Measurements from ENCODE around the gene SCYGR2. TPM values are rescaled to one million over a fixed set of nuclear protein-coding genes. Genes with fewer than 3 reads are reported as not detected.

The SCYGR2 gene
- total and polyA plus RNA-seq, 4 donors: not detected

GRCh38 chr2:227606476-227606875, 7.8 kb downstream of the SCYGR2 start:
- no peak for TF ChIP-seq ATF3 (IDR thresholded peaks at IDR 0.05)
- TF ChIP-seq HNF4A (conservative IDR thresholded peaks at IDR 0.05): peak in 1 of 2 donors; percentile 70
- no peak for TF ChIP-seq TAF1 (conservative IDR thresholded peaks at IDR 0.05)
- DNase-seq (ENCODE audit: low spot score): no peak
- Histone ChIP-seq H3K4me3 (ENCODE audit: low read depth in 1 of 3, low read length in 3 of 3) (no peak overlapping the region), H3K27me3 (ENCODE audit: control insufficient read depth in 4 of 4, insufficient read depth in 4 of 4, low read length in 3 of 4) (no peaks in the 10 kb centered on the region), H3K36me3 (ENCODE audit: control insufficient read depth in 4 of 4, insufficient read depth in 3 of 4, low read depth in 1 of 4, low read length in 3 of 4) (no peaks in the 10 kb centered on the region), H3K9ac (ENCODE audit: low read depth in 1 of 2, low read length in 2 of 2) (no peak overlapping the region), H3K27ac (ENCODE audit: low read depth in 1 of 2, low read length in 2 of 2) (no peak overlapping the region), H3K9me3 (ENCODE audit: control insufficient read depth in 4 of 4, low read length in 3 of 4) (no peaks in the 10 kb centered on the region), H3K4me1 (ENCODE audit: control insufficient read depth in 4 of 4, insufficient read depth in 4 of 4, low read length in 3 of 4) (no peaks in the 10 kb centered on the region)
- 71% methylated on average over 1 of the region's 1 CpG for WGBS

- TF ChIP-seq EGR1 (IDR thresholded peaks at IDR 0.05; ENCODE audit: low read depth in 2 of 2) (no peak), FOXA1 (IDR thresholded peaks at IDR 0.05) (no peak), RAD21 (IDR thresholded peaks at IDR 0.05) (no peak), ZBTB33 (IDR thresholded peaks at IDR 0.05) (no peak), SP1 (IDR thresholded peaks at IDR 0.05) (no peak), ATF3 (IDR thresholded peaks at IDR 0.05) (no peak), NR2F2 (IDR thresholded peaks at IDR 0.05) (no peak), CTCF (IDR thresholded peaks at IDR 0.05; ENCODE audit: low read depth, low read length, missing input control) (no peak), RXRA (IDR thresholded peaks at IDR 0.05) (no peak), MAX (IDR thresholded peaks at IDR 0.05) (no peak), TAF1 (conservative IDR thresholded peaks at IDR 0.05) (no peak), YY1 (IDR thresholded peaks at IDR 0.05) (no peak), HNF4A (conservative IDR thresholded peaks at IDR 0.05) (no peak), GABPA (IDR thresholded peaks at IDR 0.05 in 1 of 2, conservative IDR thresholded peaks at IDR 0.05 in 1 of 2) (no peak), HNF4G (IDR thresholded peaks at IDR 0.05) (no peak), JUND (IDR thresholded peaks at IDR 0.05) (no peak)
- Histone ChIP-seq H3K9me3 (ENCODE audit: control insufficient read depth in 4 of 4, low read length in 3 of 4) (no peaks in the 10 kb centered on the region), H3K36me3 (ENCODE audit: control insufficient read depth in 4 of 4, insufficient read depth in 3 of 4, low read depth in 1 of 4, low read length in 3 of 4) (no peaks in the 10 kb centered on the region), H3K4me3 (ENCODE audit: low read depth in 1 of 3, low read length in 3 of 3) (no peak overlapping the region), H3K27me3 (ENCODE audit: control insufficient read depth in 4 of 4, insufficient read depth in 4 of 4, low read length in 3 of 4) (no peaks in the 10 kb centered on the region), H3K9ac (ENCODE audit: low read depth in 1 of 2, low read length in 2 of 2) (no peak overlapping the region), H3K27ac (ENCODE audit: low read depth in 1 of 2, low read length in 2 of 2) (no peak overlapping the region), H3K4me1 (ENCODE audit: control insufficient read depth in 4 of 4, insufficient read depth in 4 of 4, low read length in 3 of 4) (no peaks in the 10 kb centered on the region)
- 66% methylated on average over 3 of the region's 3 CpGs for WGBS
- no peak for DNase-seq (ENCODE audit: low spot score)
Measured at GRCh38 chr2:227607941-227608340, 9.2 kb downstream of the SCYGR2 start.

Data from liver (tissue), 9 donors.